ENCODE data around the gene TXNDC8.

- TF ChIP-seq CTCF (IDR thresholded peaks at IDR 0.05) (no peak), POLR2AphosphoS5 (IDR thresholded peaks at IDR 0.05) (no peak)
Measured at GRCh38 chr9:110276781-110277180, 60.9 kb downstream of the TXNDC8 start.

Data from sigmoid colon (tissue), 4 donors.